Retinal pigment epithelial cell (primary cell): Measurements from ENCODE around the gene ATG2B.
A peak's percentile ranks its signal among the peaks of the same experiment; 100 is the strongest.

Source experiments
- DNase-seq: peaks from one replicate; pipeline ENCODE4 v3.0.0-alpha.2; 2010; ENCODE audit warnings: low read depth
- H3K4me3 ChIP-seq: 2 replicates; pipeline ENCODE4 v1.5.1; 2011; ENCODE audit warnings: mild to moderate bottlenecking, low read length, control low read depth, moderate library complexity
- TF ChIP-seq, protein P1 (sequence below): conservative IDR thresholded peaks from 2 replicates; pipeline ENCODE4 v1.5.1; 2011; ENCODE audit warnings: low read depth, low read length, control low read depth, inconsistent platforms

Gene ATG2B

DNA sequence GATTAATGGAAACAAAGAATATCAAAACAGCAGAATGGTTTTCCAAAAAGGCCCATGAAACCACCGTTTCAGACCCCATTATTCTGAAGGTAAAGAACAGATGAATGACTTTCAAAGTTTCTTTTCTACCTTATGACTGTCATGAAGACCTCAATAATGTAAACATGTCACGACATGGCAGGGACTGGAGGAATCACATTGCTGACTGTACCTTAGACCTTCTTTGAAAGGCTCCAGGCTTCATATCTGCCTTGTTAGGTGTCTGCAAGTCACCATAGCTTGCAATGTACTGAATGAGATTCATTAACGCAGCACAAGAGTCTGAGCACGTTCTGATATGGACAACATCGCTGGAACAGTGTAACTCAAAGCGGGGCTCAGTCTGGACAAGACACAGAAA is 52.2 kb downstream of the ATG2B start:
- H3K4me3 ChIP-seq = no peak overlapping the region
- DNase-seq = no peak
- TF ChIP-seq, protein P1, sequence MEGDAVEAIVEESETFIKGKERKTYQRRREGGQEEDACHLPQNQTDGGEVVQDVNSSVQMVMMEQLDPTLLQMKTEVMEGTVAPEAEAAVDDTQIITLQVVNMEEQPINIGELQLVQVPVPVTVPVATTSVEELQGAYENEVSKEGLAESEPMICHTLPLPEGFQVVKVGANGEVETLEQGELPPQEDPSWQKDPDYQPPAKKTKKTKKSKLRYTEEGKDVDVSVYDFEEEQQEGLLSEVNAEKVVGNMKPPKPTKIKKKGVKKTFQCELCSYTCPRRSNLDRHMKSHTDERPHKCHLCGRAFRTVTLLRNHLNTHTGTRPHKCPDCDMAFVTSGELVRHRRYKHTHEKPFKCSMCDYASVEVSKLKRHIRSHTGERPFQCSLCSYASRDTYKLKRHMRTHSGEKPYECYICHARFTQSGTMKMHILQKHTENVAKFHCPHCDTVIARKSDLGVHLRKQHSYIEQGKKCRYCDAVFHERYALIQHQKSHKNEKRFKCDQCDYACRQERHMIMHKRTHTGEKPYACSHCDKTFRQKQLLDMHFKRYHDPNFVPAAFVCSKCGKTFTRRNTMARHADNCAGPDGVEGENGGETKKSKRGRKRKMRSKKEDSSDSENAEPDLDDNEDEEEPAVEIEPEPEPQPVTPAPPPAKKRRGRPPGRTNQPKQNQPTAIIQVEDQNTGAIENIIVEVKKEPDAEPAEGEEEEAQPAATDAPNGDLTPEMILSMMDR = no peak

DNA sequence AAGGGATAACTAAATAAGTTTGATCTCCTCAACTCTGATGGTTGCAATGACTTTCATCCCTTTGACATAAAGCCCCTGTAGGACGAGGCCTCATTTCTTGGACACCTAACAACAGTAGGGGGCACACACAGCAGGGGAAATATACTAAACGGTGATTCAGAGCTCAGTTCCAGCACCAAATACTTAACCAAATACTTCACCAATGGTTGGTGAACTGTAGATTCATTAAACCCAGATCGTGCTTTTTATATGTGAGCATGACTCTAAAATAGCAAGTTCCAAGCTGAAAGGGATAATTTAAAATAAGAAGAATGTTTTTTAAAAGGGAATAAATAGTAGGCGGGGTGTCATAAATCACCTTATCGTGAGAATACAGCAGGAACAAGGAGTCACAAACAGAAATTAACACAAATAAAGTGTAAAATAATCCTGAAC is 53.2 kb downstream of the ATG2B start:
- H3K4me3 ChIP-seq = no peak overlapping the region
- DNase-seq = no peak
- TF ChIP-seq, protein P1 = peak; percentile 12

DNA sequence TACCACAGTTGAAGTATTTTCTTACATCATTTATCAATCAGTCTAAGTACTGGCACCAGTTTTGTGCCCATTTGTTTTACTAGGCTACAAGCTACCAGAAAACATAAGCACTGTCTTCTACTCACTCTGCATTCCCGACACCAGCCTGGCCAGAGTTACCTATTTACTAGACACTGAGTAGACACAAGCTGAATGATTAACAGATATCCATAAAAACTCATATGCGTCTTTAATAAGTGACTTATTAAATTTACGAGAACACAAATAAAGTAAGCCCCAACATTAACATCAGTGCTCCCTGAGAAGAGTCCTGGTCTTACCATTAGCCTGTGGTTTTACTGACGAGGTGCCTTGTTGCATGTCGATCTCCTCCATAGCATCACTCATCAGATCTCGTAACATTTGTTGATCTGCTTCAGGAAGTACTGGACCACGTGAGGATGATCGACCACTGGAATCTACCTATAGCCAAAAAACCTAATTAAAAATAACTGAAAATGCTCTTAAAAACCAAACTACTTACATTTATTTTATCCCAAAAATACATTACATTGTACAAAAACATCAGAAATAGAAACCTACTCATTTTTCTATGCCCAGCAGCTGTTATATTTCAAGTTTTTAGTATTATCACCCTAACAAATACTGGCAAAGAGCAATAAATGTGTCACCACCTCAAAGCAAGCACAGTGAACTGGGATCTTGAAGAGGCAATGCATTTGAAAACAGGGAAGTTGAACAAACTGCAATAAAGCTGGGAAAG is 53.8 kb downstream of the ATG2B start:
- no peak for DNase-seq
- TF ChIP-seq, protein P1 = no peak
- H3K4me3 ChIP-seq = no peak overlapping the region

DNA sequence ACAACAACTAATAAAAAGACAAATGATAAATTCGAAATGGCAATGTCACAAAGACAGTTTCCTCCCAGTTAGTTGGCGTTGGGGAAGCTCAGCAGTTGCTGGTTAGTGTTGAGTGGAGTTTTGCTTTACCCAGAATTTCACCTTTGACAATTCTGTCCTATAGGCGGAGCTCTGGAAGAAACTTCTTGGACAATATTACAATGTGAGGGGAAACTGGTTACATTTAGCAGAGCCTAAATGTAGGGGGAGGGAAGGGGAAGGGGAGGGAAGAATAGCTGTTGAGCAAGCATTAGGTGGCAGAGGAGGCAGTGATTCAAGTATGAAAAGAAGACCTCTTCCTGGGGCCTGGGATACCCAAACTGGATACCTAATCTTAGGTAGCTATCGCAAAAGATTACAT is 55.7 kb downstream of the ATG2B start:
- no peak overlapping the region for H3K4me3 ChIP-seq
- TF ChIP-seq, protein P1 = no peak
- no peak for DNase-seq

DNA sequence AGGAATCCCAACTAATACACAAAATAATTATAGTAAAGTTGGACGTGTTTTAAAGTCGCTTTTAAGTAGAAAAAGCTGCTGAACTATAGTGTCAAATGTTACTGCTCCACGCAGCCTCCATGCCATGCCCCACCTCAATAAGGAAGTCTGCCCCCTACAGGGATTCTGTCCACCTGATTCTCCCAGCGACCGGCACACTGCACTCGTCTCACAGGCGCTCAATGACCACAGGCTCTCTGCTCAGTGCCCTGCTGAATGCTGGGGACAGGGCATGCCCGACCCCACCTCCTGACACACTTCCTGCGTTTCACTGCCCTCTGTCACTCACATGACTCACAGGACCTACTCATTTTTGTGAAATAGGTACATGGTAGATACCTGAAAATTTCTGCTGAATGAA is 58.2 kb downstream of the ATG2B start:
- TF ChIP-seq, protein P1 = peak; percentile 25
- DNase-seq = no peak
- no peak overlapping the region for H3K4me3 ChIP-seq

DNA sequence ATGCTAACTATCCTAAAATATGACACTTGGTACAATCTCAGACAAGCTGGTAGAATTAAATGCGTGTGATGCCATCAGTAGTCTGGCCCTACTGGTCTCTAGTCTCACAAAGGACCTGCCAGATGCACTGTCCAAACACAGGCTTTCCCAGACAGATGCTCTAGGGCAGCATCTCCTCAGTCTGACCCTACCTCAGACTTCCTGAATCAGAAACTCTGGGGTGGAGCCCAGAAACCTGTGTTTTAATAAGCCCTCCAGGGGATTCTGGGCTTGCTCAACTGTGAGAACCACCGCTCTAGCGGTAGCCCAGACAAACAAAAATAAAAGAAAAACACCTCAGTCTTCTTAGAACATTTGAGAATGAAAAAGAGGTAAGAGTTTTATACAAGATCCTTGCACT is 59.2 kb downstream of the ATG2B start:
- TF ChIP-seq, protein P1 = no peak
- no peak for DNase-seq
- no peak overlapping the region for H3K4me3 ChIP-seq

DNA sequence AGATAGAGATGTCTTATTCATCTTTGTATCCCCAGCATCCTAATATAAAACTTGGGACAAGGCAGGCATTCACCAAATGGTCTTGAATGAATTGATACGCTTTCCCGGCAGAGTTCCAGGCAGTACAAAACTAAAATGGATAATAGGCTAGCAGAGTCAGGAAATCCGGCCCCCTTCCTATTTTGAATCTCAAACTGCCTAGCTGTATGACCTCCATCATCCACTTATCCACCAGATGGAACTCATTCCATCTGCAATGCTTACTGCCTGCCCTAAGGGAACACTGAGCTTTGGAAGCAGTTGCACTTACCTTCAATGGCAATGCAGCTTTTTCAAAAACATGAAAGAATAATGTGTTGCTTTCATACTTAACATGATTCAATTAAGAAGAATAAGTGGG is 63.7 kb downstream of the ATG2B start:
- TF ChIP-seq, protein P1 = no peak
- no peak for DNase-seq
- H3K4me3 ChIP-seq = no peak overlapping the region
